Muscle of leg (tissue), 11 donors: ENCODE results near the gene GPR150. TPM values are rescaled to one million over a fixed set of nuclear protein-coding genes. Genes with fewer than 3 reads are reported as not detected.

ENCODE experiments used
- DNase-seq: peaks from one replicate; pipeline ENCODE4 v3.0.0; 2013
- H3K27ac ChIP-seq: one replicate; pipeline ENCODE4 v1.5.1; 2013; ENCODE audit warnings: mild to moderate bottlenecking, low read length, control low read depth
- H3K27me3 ChIP-seq: one replicate; pipeline ENCODE4 v1.6.1; 2013; ENCODE audit warnings: low read length; ENCODE audit not compliant: control insufficient read depth, insufficient read depth
- H3K36me3 ChIP-seq: one replicate; pipeline ENCODE4 v1.6.1; 2013; ENCODE audit warnings: low read length; ENCODE audit not compliant: control insufficient read depth, insufficient read depth
- H3K4me1 ChIP-seq: one replicate; pipeline ENCODE4 v1.6.1; 2013; ENCODE audit warnings: low read length; ENCODE audit not compliant: control insufficient read depth, insufficient read depth
- H3K4me3 ChIP-seq: one replicate; pipeline ENCODE4 v1.5.1; 2013; ENCODE audit warnings: low read length, control low read depth
- H3K9me3 ChIP-seq: replicated peaks from 2 replicates; pipeline ENCODE4 v1.6.1; 2013; ENCODE audit warnings: low read depth, low read length; ENCODE audit not compliant: control insufficient read depth
- WGBS: methylation state at CpG from one replicate; pipeline ENCODE4 v1.1.5; 2013; ENCODE audit warnings: missing lambda C conversion rate; ENCODE audit not compliant: insufficient coverage; 5-methylcytosine and 5-hydroxymethylcytosine counted together
- polyA plus RNA-seq, 8 donors: library from polyadenylated mRNA; unstranded; fragments of 120-200 nt; gene quantifications; one replicate each; pipeline versions ENCODE4 v1.2.1 to v1.2.3, GENCODE V29; 2013; ENCODE audit warnings: inconsistent platforms in 1 of 8, low replicate concordance in 1 of 8; ENCODE audit not compliant: insufficient read length in 8 of 8, insufficient read depth in 1 of 8
- total RNA-seq: library from RNA; stranded (reverse); fragments of 120-200 nt; gene quantifications from one replicate; pipeline ENCODE4 v1.2.4, GENCODE V29; 2013

Gene GPR150
- total and polyA plus RNA-seq, 9 donors: 0.06 to 0.33 (median 0.14) TPM

DNA sequence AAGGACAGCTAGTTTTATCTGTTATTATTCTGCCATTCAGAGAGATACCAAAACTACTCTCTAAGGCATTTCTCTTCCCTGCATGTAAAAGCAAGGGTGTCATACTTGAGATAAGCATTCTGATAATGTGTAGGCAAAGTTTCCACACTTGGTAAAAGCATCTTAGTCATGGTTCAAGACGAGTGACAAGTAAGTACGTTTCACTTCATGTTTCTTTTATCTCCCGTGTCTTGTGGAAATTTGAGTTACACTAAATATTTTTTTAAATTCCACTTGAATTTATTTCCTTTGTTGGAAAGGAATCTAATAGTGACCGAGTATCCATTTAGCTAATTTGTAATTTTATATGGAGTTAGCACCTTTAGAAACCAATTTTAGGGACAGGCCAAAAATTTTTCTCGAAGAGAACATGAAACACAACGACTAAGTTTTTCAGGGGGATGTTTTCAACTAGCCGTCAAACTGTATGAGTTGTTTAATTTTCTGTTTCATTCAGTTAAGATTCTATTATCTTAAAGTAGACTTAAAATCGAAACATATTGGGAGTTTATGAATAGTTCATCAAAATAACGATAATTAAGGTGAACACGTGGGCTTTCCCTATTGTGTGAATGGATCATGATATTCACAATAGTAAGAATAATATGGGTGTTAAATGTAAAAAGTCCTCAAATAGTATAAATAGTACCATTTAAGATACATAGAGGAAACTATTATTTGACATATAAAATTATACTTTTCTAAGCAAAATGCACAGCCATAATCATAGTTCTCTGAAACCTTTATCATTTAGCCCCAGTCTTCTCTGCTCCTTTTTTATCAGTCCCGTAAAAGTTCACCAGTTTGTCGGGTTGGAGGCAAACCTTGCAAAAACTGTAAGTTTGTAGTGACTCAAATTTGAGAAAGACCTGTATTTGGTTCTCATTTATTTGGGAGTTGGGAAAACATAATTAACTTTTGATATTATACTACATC lies 28.3 kb downstream of the GPR150 start:
- Histone ChIP-seq H3K27me3 (no peaks in the 10 kb centered on the region), H3K27ac (no peak overlapping the region), H3K4me1 (peaks cover 3% of the 10 kb centered on the region), H3K9me3 (no peaks in the 10 kb centered on the region), H3K4me3 (no peak overlapping the region), H3K36me3 (no peaks in the 10 kb centered on the region)
- WGBS: no CpG with 5 or more reads among the region's 12 CpGs
- no peak for DNase-seq

DNA sequence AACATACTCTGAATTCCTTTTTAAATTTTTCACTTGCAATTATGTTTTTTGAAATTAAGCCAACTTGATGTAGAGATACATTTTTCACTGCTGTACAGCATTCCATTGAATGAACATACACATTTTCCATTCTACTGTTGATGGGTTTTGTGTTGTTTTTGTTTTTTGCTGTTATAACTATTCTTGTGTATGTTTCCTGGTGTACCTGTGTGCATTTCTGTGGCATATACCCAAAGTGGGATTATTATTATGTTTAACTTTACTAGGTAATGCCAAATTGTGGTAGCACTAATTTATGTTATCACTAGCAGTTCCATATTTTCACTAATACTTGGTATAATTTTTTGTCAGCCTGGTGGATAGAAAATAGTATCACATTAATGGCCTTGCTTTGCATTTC lies 29.4 kb downstream of the GPR150 start:
- H3K4me3 ChIP-seq: no peak overlapping the region
- no peaks in the 10 kb centered on the region for H3K9me3 ChIP-seq
- no peak overlapping the region for H3K27ac ChIP-seq
- DNase-seq: no peak
- H3K27me3 ChIP-seq: no peaks in the 10 kb centered on the region
- peaks cover 3% of the 10 kb centered on the region for H3K4me1 ChIP-seq
- no peaks in the 10 kb centered on the region for H3K36me3 ChIP-seq

DNA sequence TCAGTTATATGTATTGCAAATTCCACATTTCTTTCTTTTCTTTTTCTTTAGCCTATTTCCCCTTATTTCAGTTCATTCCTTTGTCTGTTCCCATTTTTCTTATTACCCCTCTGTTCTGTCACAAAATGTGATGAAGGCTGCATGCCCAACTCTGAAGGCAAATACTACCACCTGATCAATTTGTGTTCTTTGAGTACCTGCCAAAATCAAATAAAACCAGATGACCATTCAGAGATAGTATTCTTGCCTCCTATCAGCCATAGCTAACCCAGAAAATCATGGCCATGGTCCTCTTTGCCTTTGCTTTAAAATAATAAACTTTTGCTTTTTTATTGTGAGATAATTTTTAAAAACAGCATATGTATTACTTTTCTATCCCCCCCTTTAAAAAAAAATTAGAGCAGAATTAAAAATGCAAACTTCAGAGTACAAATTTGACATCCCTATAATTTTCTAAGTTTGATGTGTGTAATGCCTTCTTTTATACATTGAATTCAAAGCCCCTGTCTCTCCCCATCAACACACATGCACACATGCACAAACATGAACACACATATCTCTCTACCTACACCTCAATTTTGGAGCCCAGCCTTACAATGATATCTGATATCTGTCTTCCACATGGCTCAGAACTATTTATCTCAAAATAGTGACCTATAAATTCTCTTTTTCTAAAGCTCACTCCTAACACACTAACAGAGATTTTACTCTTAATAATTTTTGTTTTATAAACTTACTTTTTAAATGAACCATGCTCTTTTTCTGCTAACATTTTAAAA lies 30.1 kb downstream of the GPR150 start:
- no peaks in the 10 kb centered on the region for H3K9me3 ChIP-seq
- H3K4me3 ChIP-seq: no peak overlapping the region
- peaks cover 3% of the 10 kb centered on the region for H3K4me1 ChIP-seq
- no peaks in the 10 kb centered on the region for H3K36me3 ChIP-seq
- H3K27me3 ChIP-seq: no peaks in the 10 kb centered on the region
- no peak overlapping the region for H3K27ac ChIP-seq
- DNase-seq: no peak

DNA sequence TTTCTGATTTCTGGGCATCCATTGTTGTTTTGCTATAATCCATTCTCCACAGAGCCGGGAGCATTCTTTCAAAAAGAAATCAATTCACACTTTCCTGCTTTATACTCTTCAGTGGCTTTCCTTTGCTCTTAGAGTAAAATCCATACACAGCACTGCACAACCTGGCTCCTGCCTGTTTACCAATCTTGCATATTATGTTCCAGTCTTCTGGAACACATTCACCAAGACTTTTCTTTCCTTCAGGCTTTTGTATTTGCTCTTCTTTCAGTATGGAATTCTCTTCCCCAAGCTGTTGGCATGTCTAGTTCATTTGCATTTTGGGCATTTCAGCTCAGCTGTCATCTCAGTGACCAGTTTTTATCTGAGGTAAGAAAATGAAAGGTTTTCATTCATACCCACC lies 33.0 kb downstream of the GPR150 start:
- Histone ChIP-seq H3K36me3 (no peaks in the 10 kb centered on the region), H3K9me3 (no peaks in the 10 kb centered on the region), H3K4me3 (no peak overlapping the region), H3K4me1 (no peaks in the 10 kb centered on the region), H3K27me3 (no peaks in the 10 kb centered on the region), H3K27ac (no peak overlapping the region)
- DNase-seq: no peak
- 100% methylated on average over 1 of the region's 1 CpG for WGBS

DNA sequence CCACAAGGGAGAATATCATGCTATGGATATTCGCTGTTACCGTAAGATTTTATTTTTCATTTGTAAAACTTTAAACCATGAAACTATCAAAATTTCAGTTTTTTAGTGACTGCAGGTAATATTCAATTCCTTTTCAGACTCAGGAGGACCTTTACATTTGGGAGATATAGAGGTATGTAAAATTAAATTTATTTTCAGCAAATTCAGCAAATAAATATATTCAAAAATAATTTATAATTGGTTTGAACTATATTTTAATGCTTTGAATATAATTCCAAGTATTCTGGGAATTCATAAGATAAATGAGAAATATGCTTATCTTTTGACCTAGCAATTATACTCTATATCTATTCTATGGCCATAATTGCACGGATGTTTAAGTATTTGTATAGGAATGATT lies 34.3 kb downstream of the GPR150 start:
- H3K4me3 ChIP-seq: no peak overlapping the region
- H3K27ac ChIP-seq: no peak overlapping the region
- no peaks in the 10 kb centered on the region for H3K36me3 ChIP-seq
- WGBS: no CpG with 5 or more reads among the region's 3 CpGs
- H3K4me1 ChIP-seq: no peaks in the 10 kb centered on the region
- DNase-seq: no peak
- H3K9me3 ChIP-seq: no peaks in the 10 kb centered on the region
- H3K27me3 ChIP-seq: no peaks in the 10 kb centered on the region

DNA sequence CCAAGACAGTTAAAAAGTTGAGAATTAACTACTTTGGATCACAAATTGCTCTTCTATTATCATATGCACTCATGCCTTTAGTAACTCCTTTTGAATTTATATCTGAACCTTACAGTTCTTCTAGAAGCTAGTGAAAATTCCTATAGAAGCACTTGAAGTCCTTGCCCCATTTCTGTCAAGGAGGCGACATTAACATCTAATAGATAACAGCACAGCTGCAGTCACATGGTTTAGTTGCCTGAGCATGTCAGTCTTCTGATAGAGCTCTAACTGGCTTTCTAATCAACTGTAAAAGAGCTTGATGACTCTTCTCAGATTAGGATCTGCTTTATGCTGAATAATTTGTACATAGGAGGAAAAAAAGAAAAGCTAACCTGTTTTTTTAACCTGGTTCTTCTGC lies 35.7 kb downstream of the GPR150 start:
- Histone ChIP-seq H3K36me3 (no peaks in the 10 kb centered on the region), H3K27ac (no peak overlapping the region), H3K9me3 (no peaks in the 10 kb centered on the region), H3K27me3 (no peaks in the 10 kb centered on the region), H3K4me3 (no peak overlapping the region), H3K4me1 (no peaks in the 10 kb centered on the region)
- WGBS: 100% methylated on average over 1 of the region's 1 CpG
- DNase-seq: no peak

DNA sequence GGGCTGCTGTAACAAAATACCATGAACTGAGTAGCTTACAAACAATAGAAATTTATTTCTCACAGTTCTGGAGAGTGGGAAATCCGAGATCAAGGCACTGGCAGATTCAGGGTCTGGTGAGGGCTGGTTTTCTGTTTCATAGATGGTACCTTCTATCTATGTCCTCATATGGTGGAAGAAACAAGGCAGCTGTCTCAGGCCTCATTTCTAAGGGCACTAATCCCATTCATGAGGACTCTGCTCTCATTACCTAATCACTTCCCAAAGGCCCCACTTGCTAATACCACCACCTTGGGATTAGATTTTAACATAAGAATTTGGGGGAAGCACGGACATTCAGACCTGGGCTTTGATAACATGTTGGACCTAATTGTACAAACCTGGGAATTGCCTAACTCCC lies 40.2 kb downstream of the GPR150 start:
- Histone ChIP-seq H3K4me3 (no peak overlapping the region), H3K9me3 (no peaks in the 10 kb centered on the region), H3K27ac (no peak overlapping the region), H3K27me3 (no peaks in the 10 kb centered on the region), H3K4me1 (no peaks in the 10 kb centered on the region), H3K36me3 (no peaks in the 10 kb centered on the region)
- no peak for DNase-seq
- no CpG with 5 or more reads among the region's 2 CpGs for WGBS

DNA sequence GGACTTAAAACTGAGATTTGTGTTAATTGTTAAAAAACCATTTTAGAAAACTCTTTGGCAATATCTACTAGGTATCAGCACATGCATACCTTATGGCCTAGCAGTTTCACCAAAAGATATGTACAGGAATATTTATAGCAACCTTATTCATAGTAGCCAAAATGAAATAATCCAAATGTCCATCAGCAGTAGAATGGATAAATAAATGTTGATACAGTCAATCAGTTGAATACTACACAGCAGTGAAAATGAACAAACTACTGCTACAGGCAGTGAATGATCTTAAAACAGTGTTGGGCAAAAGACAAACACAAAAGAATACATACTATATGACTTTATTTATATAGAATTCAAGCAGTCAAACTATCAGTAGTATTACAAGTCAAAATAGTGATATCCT lies 43.1 kb downstream of the GPR150 start:
- no peaks in the 10 kb centered on the region for H3K9me3 ChIP-seq
- H3K4me3 ChIP-seq: no peak overlapping the region

DNA sequence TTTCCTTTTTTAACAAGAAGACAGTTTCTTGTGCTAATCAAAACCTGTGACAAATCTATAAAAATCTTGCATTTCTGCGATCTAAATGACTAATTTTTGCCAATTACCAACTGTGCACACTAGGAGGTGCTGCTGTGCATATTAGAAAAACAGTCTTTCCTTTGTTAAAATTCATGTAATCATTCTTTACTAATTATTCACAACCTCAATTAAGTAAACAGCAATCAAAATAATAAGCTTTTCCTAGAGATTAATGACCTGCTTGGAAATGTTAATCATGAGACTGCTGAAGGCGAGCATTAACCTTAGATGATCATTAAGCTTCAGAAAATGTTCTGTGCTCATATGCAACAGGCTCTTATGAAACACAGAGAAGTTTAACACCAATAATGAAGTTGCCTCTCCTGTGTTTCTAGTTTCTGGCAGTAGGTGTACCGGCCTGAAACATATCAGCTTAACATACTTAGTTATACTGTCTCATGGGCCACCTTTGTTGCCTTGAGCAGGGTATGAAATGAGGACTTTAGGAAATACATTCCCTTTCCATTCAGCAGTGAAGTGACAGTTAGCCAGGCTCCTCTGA lies 44.4 kb downstream of the GPR150 start:
- Histone ChIP-seq H3K36me3 (no peaks in the 10 kb centered on the region), H3K4me3 (no peak overlapping the region), H3K27me3 (no peaks in the 10 kb centered on the region), H3K27ac (no peak overlapping the region), H3K9me3 (no peaks in the 10 kb centered on the region), H3K4me1 (peaks cover 3% of the 10 kb centered on the region)
- DNase-seq: peak; percentile 56
- WGBS: no CpG with 5 or more reads among the region's 3 CpGs

More for the DNA sequence above, 43.1 kb downstream of the GPR150 start:
- no peak for DNase-seq
- H3K36me3 ChIP-seq: no peaks in the 10 kb centered on the region
- H3K4me1 ChIP-seq: no peaks in the 10 kb centered on the region
- H3K27me3 ChIP-seq: no peaks in the 10 kb centered on the region
- no peak overlapping the region for H3K27ac ChIP-seq

DNA sequence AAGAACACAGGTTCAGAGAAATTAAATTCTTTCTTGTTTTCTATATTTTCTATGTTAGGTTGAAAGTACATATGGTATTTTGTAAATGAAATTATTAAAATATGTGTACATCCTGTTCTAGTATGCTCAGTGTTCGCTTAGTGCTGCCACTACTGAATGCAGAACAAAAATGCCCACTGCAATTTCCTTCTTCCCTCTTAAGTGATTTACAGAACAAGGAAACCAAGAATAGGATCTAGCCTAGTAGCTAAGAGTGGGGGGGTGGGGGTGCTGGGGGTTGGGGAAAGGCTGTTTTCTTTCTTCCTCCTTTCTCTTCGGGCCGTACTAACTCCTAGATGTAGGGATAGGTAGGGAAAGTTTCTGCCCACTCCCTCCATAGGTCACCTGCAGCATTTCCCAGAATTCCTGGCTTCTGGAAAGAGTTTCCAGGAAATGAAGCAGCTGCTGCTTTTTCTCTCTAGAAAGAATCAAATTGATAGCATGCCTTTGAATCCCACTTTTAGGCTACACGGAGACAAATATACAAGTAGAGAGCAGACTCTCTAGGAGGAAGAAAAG lies 47.3 kb downstream of the GPR150 start:
- Histone ChIP-seq H3K4me3 (no peak overlapping the region), H3K27me3 (no peaks in the 10 kb centered on the region), H3K27ac (no peak overlapping the region), H3K4me1 (peaks cover 13% of the 10 kb centered on the region), H3K36me3 (no peaks in the 10 kb centered on the region), H3K9me3 (no peaks in the 10 kb centered on the region)
- DNase-seq: peak; percentile 38
- no CpG with 5 or more reads among the region's 4 CpGs for WGBS
